Right lobe of liver (tissue), 6 donors: ENCODE data around the gene SCFD2. TPM values are rescaled to one million over a fixed set of nuclear protein-coding genes. Genes with fewer than 3 reads are reported as not detected.
A peak's percentile ranks its signal among the peaks of the same experiment; 100 is the strongest.

Experiments
- ATAC-seq, 4 donors: fragments of 200-7000 bp; cut with Tn5 transposase; one replicate each; pipeline ENCODE4 v1.9.1; 2020; ENCODE audit warnings: mild to moderate bottlenecking in 4 of 4, moderate library complexity in 4 of 4
- DNase-seq, 3 donors: peaks; one replicate each; pipeline ENCODE4 v3.0.0-alpha.2; 2020
- H3K27ac ChIP-seq, 3 donors: fragments of 200-600 bp; one replicate each; pipeline ENCODE4 v1.8.0; 2022
- H3K27me3 ChIP-seq, 2 donors: fragments of 200-600 bp; one replicate each; pipeline ENCODE4 v1.8.0; 2022
- H3K36me3 ChIP-seq, 4 donors: fragments of 200-600 bp; sonication (generic) in 1 of 4; one replicate each; pipeline versions ENCODE4 v1.5.1 to v1.8.0; 2017 to 2022; ENCODE audit warnings: control low read depth in 1 of 4
- H3K4me1 ChIP-seq, 4 donors: fragments of 200-600 bp; sonication (generic) in 1 of 4; one replicate each; pipeline versions ENCODE4 v1.5.1 to v1.8.0; 2017 to 2022; ENCODE audit warnings: control low read depth in 1 of 4
- H3K4me3 ChIP-seq, 3 donors: fragments of 200-600 bp; one replicate each; pipeline ENCODE4 v1.8.0; 2022
- H3K9me3 ChIP-seq, 4 donors: fragments of 200-600 bp; sonication (generic) in 1 of 4; one replicate each; pipeline versions ENCODE4 v1.5.1 to v1.8.0; 2017 to 2022; ENCODE audit warnings: control low read depth in 1 of 4
- CTCF ChIP-seq, 4 donors: fragments of 200-600 bp in 3 of 4; fragments of 450-650 bp in 1 of 4; IDR thresholded peaks; one replicate each; pipeline versions ENCODE4 v1.5.1 to v1.8.0; 2016 to 2022; ENCODE audit warnings: antibody characterized with exemption in 4 of 4, mild to moderate bottlenecking in 2 of 4
- POLR2A ChIP-seq: fragments of 450-650 bp; IDR thresholded peaks from one replicate; pipeline ENCODE4 v1.6.1; 2017; ENCODE audit warnings: antibody characterized with exemption, mild to moderate bottlenecking
- WGBS: methylation state at CpG from one replicate; pipeline ENCODE4 v1.1.6; 2018; ENCODE audit warnings: low coverage, low lambda C conversion rate; ENCODE audit not compliant: insufficient coverage; ENCODE audit errors: missing lambda C conversion rate; 5-methylcytosine and 5-hydroxymethylcytosine counted together
- intact Hi-C, 2 donors: fragments of 100-400 bp; cut with DNase I; formaldehyde crosslinking; loops; one replicate each; pipeline versions ENCODE4 v1.11.2 to v1.14.1; 2022
- total RNA-seq, 6 experiments: library from RNA; depleted of rRNA in 2 of 6; stranded (reverse); fragments of >200 nt in 2 of 6; fragmentation: NEBNext Ultra II Directional in 3 of 6; extraction: Animal tissue kit (Norgen Biotek cat#: 25700) in 3 of 6; gene quantifications; one replicate each; pipeline versions ENCODE4 v1.1.0 to v1.2.4, GENCODE V29; 2016 to 2023
- donor health status: DM: no; HTN: yes; CAD: no.
- donor health status: DM: no; HTN: no; CAD: no.
- donor health status: DM: no; HTN: no; CAD: no.
- donor health status: DM: no; HTN: yes; CAD: no.
- donor health status: DM: no; HTN: yes; CAD: no.

Gene SCFD2
- total RNA-seq, 6 experiments from 2014 or later = 7.6 to 17.1 (median 10.3) TPM

- intact Hi-C loops = no loop called here
- DNase-seq = no peak
- Histone ChIP-seq H3K4me3 (no peak overlapping the region), H3K9me3 (no peaks in the 10 kb centered on the region), H3K36me3 (no peaks in the 10 kb centered on the region), H3K27me3 (no peaks in the 10 kb centered on the region), H3K27ac (no peak overlapping the region), H3K4me1 (peaks cover 0 to 35% (median 9%) of the 10 kb centered on the region in 4 donors)
- TF ChIP-seq POLR2A (no peak), CTCF (IDR thresholded peaks at IDR 0.05) (no peak)
- WGBS = 93% methylated on average over 2 of the region's 2 CpGs
- no peak for ATAC-seq
These were observed 453.3 kb downstream of the SCFD2 start for GRCh38 chr4:52912608-52913007.

GRCh38 chr4:52911684-52912294 lies 454.1 kb downstream of the SCFD2 start:
- TF ChIP-seq POLR2A (no peak), CTCF (IDR thresholded peaks at IDR 0.05) (peak; percentile 56 to 82 (median 70))
- Histone ChIP-seq H3K9me3 (no peaks in the 10 kb centered on the region), H3K27ac (no peak overlapping the region), H3K36me3 (no peaks in the 10 kb centered on the region), H3K27me3 (no peaks in the 10 kb centered on the region), H3K4me1 (peaks cover 0 to 35% (median 9%) of the 10 kb centered on the region in 4 donors), H3K4me3 (no peak overlapping the region)
- intact Hi-C loops = no loop called here
- WGBS = 14% methylated on average over 3 of the region's 3 CpGs
- peak; percentile 65 to 77 (median 72) for ATAC-seq
- DNase-seq = peak; percentile 68 to 72 (median 71)

GRCh38 chr4:52910115-52910514 lies 455.7 kb downstream of the SCFD2 start:
- intact Hi-C loops = no loop called here
- Histone ChIP-seq H3K9me3 (no peaks in the 10 kb centered on the region), H3K4me3 (no peak overlapping the region), H3K27me3 (no peaks in the 10 kb centered on the region), H3K4me1 (peaks cover 0 to 24% (median 9%) of the 10 kb centered on the region in 4 donors), H3K27ac (no peak overlapping the region), H3K36me3 (no peaks in the 10 kb centered on the region)
- ATAC-seq (no peak), DNase-seq (no peak)
- TF ChIP-seq CTCF (IDR thresholded peaks at IDR 0.05) (no peak), POLR2A (no peak)

GRCh38 chr4:52907510-52907909 lies 458.4 kb downstream of the SCFD2 start:
- H3K9me3 ChIP-seq = no peaks in the 10 kb centered on the region
- TF ChIP-seq POLR2A = no peak
- TF ChIP-seq CTCF (IDR thresholded peaks at IDR 0.05) = no peak
- H3K4me1 ChIP-seq = no peaks in the 10 kb centered on the region
- DNase-seq (no peak), ATAC-seq (no peak)
- no peaks in the 10 kb centered on the region for H3K27me3 ChIP-seq
- WGBS = 83% methylated on average over 2 of the region's 2 CpGs
- intact Hi-C loops = no loop called here
- H3K27ac ChIP-seq = no peak overlapping the region
- no peak overlapping the region for H3K4me3 ChIP-seq
- no peaks in the 10 kb centered on the region for H3K36me3 ChIP-seq

GRCh38 chr4:52904421-52904820 lies 461.4 kb downstream of the SCFD2 start:
- Histone ChIP-seq H3K36me3 (no peaks in the 10 kb centered on the region), H3K9me3 (no peaks in the 10 kb centered on the region), H3K4me1 (no peaks in the 10 kb centered on the region), H3K27me3 (no peaks in the 10 kb centered on the region), H3K4me3 (no peak overlapping the region), H3K27ac (no peak overlapping the region)
- WGBS = 91% methylated on average over 4 of the region's 4 CpGs
- ATAC-seq (no peak), DNase-seq (no peak)
- intact Hi-C loops = no loop called here
- no peak for TF ChIP-seq POLR2A
- no peak for TF ChIP-seq CTCF (IDR thresholded peaks at IDR 0.05)
